GM06990 (cell line): Measurements from ENCODE around the gene DGKD.

ENCODE experiments used
- DNase-seq: peaks from one replicate; pipeline ENCODE4 v3.0.0-alpha.2; 2011; ENCODE audit not compliant: insufficient read length; ENCODE audit errors: extremely low read depth
- H3K27me3 ChIP-seq: replicated peaks from 2 replicates; pipeline ENCODE4 v1.6.0; 2011; ENCODE audit warnings: low read length; ENCODE audit not compliant: control insufficient read depth, insufficient read depth
- H3K36me3 ChIP-seq: 2 replicates; pipeline ENCODE4 v1.5.1; 2011; ENCODE audit warnings: low read length; ENCODE audit not compliant: control insufficient read depth, insufficient read depth
- H3K4me3 ChIP-seq: replicated peaks from 2 replicates; pipeline ENCODE4 v1.5.1; 2011; ENCODE audit warnings: low read depth, mild to moderate bottlenecking, control low read depth, low read length
- TF ChIP-seq, protein P1 (sequence below): IDR thresholded peaks from 2 replicates; pipeline ENCODE4 v1.5.1; 2011; ENCODE audit warnings: low read length, control low read depth, mild to moderate bottlenecking, inconsistent platforms; ENCODE audit not compliant: insufficient read depth, poor library complexity, severe bottlenecking

The DGKD gene

DNA sequence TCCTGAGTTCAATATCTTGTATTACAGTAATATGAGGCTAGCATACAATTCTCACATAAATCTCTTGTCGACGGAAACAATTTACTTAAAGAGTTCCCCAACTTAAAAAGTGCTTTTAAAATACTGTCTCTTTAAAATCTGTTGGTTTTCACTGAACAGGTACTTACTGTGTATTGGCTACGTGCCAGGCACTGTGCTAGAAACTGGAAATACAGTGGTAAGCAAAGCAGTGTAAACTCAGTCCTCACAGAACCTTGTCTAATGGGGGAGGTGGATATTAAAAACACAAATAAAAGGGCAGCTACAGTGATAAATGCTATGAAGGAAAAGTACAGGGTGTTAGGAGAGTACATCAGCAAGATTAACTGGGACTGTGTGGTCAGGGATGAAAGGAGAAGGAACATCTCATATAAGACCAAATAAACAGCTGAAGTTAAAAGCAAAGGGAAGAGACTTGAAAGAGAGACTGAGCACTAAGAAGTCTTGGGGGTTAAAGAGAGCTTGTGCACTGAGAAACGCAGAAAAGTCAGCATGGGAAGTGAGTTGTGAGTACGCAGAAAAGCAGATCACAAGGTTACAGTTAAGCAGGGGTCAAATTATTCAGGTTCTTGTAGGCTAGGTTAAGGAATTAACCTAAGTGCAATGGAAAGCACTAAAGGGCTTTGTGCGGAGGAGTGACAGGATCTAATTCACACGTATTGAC lies 159.8 kb downstream of the DGKD start:
- H3K27me3 ChIP-seq: no peaks in the 10 kb centered on the region
- H3K36me3 ChIP-seq: no peaks in the 10 kb centered on the region
- H3K4me3 ChIP-seq: no peak overlapping the region
- TF ChIP-seq, protein P1, sequence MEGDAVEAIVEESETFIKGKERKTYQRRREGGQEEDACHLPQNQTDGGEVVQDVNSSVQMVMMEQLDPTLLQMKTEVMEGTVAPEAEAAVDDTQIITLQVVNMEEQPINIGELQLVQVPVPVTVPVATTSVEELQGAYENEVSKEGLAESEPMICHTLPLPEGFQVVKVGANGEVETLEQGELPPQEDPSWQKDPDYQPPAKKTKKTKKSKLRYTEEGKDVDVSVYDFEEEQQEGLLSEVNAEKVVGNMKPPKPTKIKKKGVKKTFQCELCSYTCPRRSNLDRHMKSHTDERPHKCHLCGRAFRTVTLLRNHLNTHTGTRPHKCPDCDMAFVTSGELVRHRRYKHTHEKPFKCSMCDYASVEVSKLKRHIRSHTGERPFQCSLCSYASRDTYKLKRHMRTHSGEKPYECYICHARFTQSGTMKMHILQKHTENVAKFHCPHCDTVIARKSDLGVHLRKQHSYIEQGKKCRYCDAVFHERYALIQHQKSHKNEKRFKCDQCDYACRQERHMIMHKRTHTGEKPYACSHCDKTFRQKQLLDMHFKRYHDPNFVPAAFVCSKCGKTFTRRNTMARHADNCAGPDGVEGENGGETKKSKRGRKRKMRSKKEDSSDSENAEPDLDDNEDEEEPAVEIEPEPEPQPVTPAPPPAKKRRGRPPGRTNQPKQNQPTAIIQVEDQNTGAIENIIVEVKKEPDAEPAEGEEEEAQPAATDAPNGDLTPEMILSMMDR: no peak
- DNase-seq: no peak

DNA sequence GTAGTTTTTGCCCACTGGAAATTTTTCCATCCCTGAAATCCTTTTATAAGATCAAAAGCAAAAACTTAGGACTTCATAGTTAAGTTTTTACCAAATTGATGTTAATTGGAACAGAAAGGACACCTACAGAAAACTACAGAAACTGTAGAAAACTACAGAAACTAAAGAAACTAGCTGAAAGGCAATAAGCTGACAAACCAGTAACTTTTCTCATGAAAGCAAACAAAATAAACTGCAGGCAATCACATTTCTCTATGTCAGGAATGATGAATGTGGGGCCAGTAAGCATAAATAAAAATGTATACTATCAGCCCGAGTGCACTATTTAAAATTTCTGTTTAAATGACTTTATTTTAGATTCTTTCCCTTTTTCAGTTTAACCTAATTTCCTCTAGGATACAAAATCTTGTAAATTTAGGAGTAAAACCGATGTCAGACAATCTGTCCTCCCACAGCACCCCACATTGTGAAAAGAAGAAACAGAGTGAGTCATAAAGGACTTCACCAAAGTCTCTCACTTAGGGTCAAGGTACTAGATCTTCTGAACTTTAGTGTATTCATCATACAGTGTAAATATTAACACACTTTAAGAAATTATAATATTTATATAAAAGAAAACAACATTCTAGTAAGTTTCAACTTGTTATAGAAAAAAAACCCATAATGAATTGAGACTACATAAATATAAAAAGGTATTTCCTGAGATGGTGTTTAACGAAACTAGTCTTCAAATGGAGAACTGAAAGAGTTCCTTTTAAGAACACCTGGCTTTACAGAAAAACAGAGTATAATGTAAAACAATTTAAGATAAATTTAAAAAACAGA lies 165.7 kb downstream of the DGKD start:
- Histone ChIP-seq H3K27me3 (no peaks in the 10 kb centered on the region), H3K4me3 (no peak overlapping the region), H3K36me3 (peaks cover 3% of the 10 kb centered on the region; the same call in 1 of the 2 replicates)
- DNase-seq: peak; percentile 53
- TF ChIP-seq, protein P1: no peak
